Endothelial cell of umbilical vein (primary cell): Measurements from ENCODE around the gene CEP20. TPM values are rescaled to one million over a fixed set of nuclear protein-coding genes. Genes with fewer than 3 reads are reported as not detected.

Source experiments
- BruUV-seq: library from RNA; stranded (reverse); fragments of 400-500 nt; replicated peaks from 2 replicates; lab custom pipeline; 2021; lab: Mats Ljungman, UMichigan
- CTCF ChIA-PET: fragments of 300-600, 350-600 bp; sonication (Branson Sonifier 250); formaldehyde crosslinking; loops from one replicate; lab custom pipeline; 2021; ENCODE audit warnings: antibody characterized with exemption, inconsistent platforms; lab: Charles Lee
- POLR2A ChIA-PET: fragments of 300-600, 350-600 bp; sonication (Branson Sonifier 250); formaldehyde crosslinking; loops from one replicate; lab custom pipeline; 2021; ENCODE audit warnings: antibody characterized with exemption, inconsistent platforms; lab: Charles Lee
- DNase-seq: peaks from one replicate; pipeline ENCODE4 v3.0.0-alpha.2; 2011; ENCODE audit warnings: low read depth, low spot score
- FAIRE-seq: peaks from 2 replicates; lab custom pipeline; 2011; peaks lifted over from hg19 to GRCh38; lab: Jason Lieb, UNC
- H2AFZ ChIP-seq: 2 replicates; pipeline ENCODE4 v1.6.0; 2012; ENCODE audit warnings: low read depth, low read length, control low read depth, inconsistent platforms
- H3K27ac ChIP-seq: 2 replicates; pipeline ENCODE4 v1.5.1; 2011; ENCODE audit warnings: low read depth, mild to moderate bottlenecking, control low read depth, low read length, moderate library complexity; ENCODE audit not compliant: insufficient read depth
- H3K27me3 ChIP-seq, 2 experiments: 2 replicates each; pipeline versions ENCODE4 v1.6.0 to v1.6.1; 2011; ENCODE audit warnings: low read length in 2 of 2, mixed read lengths in 1 of 2; ENCODE audit not compliant: control insufficient read depth in 2 of 2, insufficient read depth in 2 of 2
- H3K36me3 ChIP-seq, 2 experiments: 2 replicates in 1 of 2; 3 replicates in 1 of 2; pipeline ENCODE4 v1.5.1; 2011; ENCODE audit warnings: low read length in 2 of 2, mild to moderate bottlenecking in 1 of 2, moderate library complexity in 1 of 2; ENCODE audit not compliant: control insufficient read depth in 2 of 2, insufficient read depth in 2 of 2; ENCODE audit errors: extremely low read depth in 1 of 2
- H3K4me1 ChIP-seq: 3 replicates; pipeline ENCODE4 v1.5.1; 2011; ENCODE audit warnings: mild to moderate bottlenecking, low read length; ENCODE audit not compliant: control insufficient read depth, insufficient read depth; ENCODE audit errors: extremely low read depth
- H3K4me2 ChIP-seq: 2 replicates; pipeline ENCODE4 v1.6.1; 2011; ENCODE audit warnings: low read length, control low read depth, mixed read lengths; ENCODE audit not compliant: insufficient read depth
- H3K4me3 ChIP-seq, 3 experiments: fragments of 200-600 bp in 1 of 3; sonication (generic), shearing (Covaris generic) in 1 of 3; replicated peaks in 1 of 3; 2 replicates each; pipeline ENCODE4 v1.5.1; 2011 to 2016; ENCODE audit warnings: control low read depth in 3 of 3, low read length in 3 of 3, mild to moderate bottlenecking in 2 of 3, inconsistent platforms in 1 of 3, low read depth in 1 of 3, moderate library complexity in 1 of 3; ENCODE audit not compliant: insufficient read depth in 1 of 3
- H3K79me2 ChIP-seq: 2 replicates; pipeline ENCODE4 v1.6.0; 2012; ENCODE audit warnings: low read length, inconsistent platforms; ENCODE audit not compliant: control insufficient read depth, insufficient read depth
- H3K9ac ChIP-seq: replicated peaks from 2 replicates; pipeline ENCODE3; 2011; ENCODE audit warnings: low read length, control low read depth; ENCODE audit not compliant: insufficient read depth; ENCODE audit errors: extremely low read depth
- H3K9me1 ChIP-seq: replicated peaks from 3 replicates; pipeline ENCODE4 v1.6.0; 2011; ENCODE audit warnings: mild to moderate bottlenecking, low read length; ENCODE audit not compliant: control insufficient read depth, insufficient read depth; ENCODE audit errors: extremely low read depth
- H3K9me3 ChIP-seq: replicated peaks from 2 replicates; pipeline ENCODE4 v1.5.1; 2012; ENCODE audit warnings: low read length, inconsistent platforms; ENCODE audit not compliant: control insufficient read depth, insufficient read depth
- H4K20me1 ChIP-seq: replicated peaks from 2 replicates; pipeline ENCODE3; 2011; ENCODE audit warnings: mild to moderate bottlenecking, low read length; ENCODE audit not compliant: control insufficient read depth, insufficient read depth; ENCODE audit errors: extremely low read depth
- EZH2 ChIP-seq: IDR thresholded peaks from 2 replicates; pipeline ENCODE4 v1.6.1; 2012; ENCODE audit warnings: borderline replicate concordance, low read depth, mild to moderate bottlenecking, moderate library complexity, low read length, inconsistent platforms; ENCODE audit not compliant: severe bottlenecking
- FOS ChIP-seq: IDR thresholded peaks from 2 replicates; pipeline ENCODE4 v1.6.1; 2011; ENCODE audit warnings: mild to moderate bottlenecking, low read length, moderate library complexity, borderline replicate concordance; ENCODE audit not compliant: insufficient read depth
- JUN ChIP-seq: IDR thresholded peaks from 2 replicates; pipeline ENCODE4 v1.6.1; 2011; ENCODE audit warnings: borderline replicate concordance, low read depth; ENCODE audit not compliant: insufficient read length, insufficient read depth
- MYC ChIP-seq: IDR thresholded peaks from one replicate; pipeline ENCODE4 v1.6.1; 2011; ENCODE audit warnings: mild to moderate bottlenecking, low read depth, low read length
- dilution Hi-C: fragments of 300-500 bp; cut with MboI; formaldehyde crosslinking; loops from one replicate; pipeline ENCODE4 v1.15.0; 2019; ENCODE audit warnings: low sequenced_read_pairs; ENCODE audit not compliant: extremely low pct_ligation_motif_present
- intact Hi-C: fragments of 100-400 bp; cut with micrococcal nuclease; formaldehyde crosslinking; loops from one replicate; pipeline ENCODE4 v1.10.0; 2022
- polyA plus RNA-seq, 4 experiments: library from polyadenylated mRNA; depleted of rRNA in 3 of 4; stranded (reverse) in 3 of 4; unstranded in 1 of 4; fragments of >200 nt; gene quantifications; 2 replicates each; pipeline versions ENCODE4 v1.2.1 to v1.2.3, GENCODE V29; 2011 to 2012; ENCODE audit warnings: missing spikeins in 1 of 4
- total RNA-seq: library from RNA; stranded (reverse); gene quantifications from 2 replicates; pipeline ENCODE4 v1.2.3, GENCODE V29; 2021
- TF ChIP-seq, protein P1 (sequence below), 2 donors: IDR thresholded peaks; 1 replicate in 1 of 2; 2 replicates in 1 of 2; pipeline ENCODE4 v1.5.1; 2011; ENCODE audit warnings: low read length in 2 of 2, mild to moderate bottlenecking in 2 of 2, moderate library complexity in 2 of 2, control low read depth in 1 of 2, inconsistent platforms in 1 of 2, low read depth in 1 of 2; ENCODE audit not compliant: insufficient read depth in 1 of 2; ENCODE audit errors: extremely low read depth in 1 of 2
- TF ChIP-seq, protein P2 (sequence below): IDR thresholded peaks from 2 replicates; pipeline ENCODE4 v1.6.1; 2011; ENCODE audit not compliant: insufficient read depth, insufficient read length

The CEP20 gene
- total and polyA plus RNA-seq, 2 donors (not counting 3 experiments of a cell fraction or from before 2014, with no cell fraction given) = 9.5 to 28.0 TPM

DNA sequence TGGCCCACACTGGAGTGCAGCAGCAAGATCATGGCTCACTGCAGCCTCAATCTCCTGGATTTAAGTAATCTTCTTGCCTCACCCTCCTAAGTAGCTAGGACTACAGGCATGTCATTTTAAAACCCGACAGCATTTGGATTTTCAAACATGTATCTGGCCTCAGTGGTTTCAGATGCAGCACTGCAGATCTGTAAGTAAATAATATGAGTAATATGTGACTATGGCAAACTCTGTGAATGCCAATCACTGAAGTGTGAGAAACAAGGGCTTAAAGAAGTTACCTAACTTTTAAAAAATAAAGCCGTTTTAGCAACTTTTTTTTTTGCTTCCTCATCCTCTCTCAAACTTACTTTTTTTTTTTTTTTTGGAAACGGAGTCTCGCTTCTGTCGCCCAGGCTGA is 11.9 kb downstream of the CEP20 start:
- Histone ChIP-seq H3K9ac (no peak overlapping the region), H4K20me1 (no peaks in the 10 kb centered on the region), H3K4me2 (no peak overlapping the region), H3K4me3 (no peak overlapping the region), H3K9me1 (no peaks in the 10 kb centered on the region), H3K27me3 (no peaks in the 10 kb centered on the region), H3K9me3 (no peaks in the 10 kb centered on the region), H3K4me1 (peaks cover 10% of the 10 kb centered on the region), H3K27ac (no peak overlapping the region), H2AFZ (no peak overlapping the region), H3K79me2 (no peaks in the 10 kb centered on the region), H3K36me3 (peaks cover 0 to under 1% of the 10 kb centered on the region in 2 experiments)
- no peak for DNase-seq
- no peak for FAIRE-seq
- dilution Hi-C loops (no loop called here), intact Hi-C loops (loop anchor here (5.0 to 10.0 kb wide), 2 partner anchors 146 to 318 kb away; no protein-coding TSS in a partner anchor)
- BruUV-seq = no TSS peak
- TF ChIP-seq FOS = no peak
- no peak for TF ChIP-seq JUN
- TF ChIP-seq, protein P1, sequence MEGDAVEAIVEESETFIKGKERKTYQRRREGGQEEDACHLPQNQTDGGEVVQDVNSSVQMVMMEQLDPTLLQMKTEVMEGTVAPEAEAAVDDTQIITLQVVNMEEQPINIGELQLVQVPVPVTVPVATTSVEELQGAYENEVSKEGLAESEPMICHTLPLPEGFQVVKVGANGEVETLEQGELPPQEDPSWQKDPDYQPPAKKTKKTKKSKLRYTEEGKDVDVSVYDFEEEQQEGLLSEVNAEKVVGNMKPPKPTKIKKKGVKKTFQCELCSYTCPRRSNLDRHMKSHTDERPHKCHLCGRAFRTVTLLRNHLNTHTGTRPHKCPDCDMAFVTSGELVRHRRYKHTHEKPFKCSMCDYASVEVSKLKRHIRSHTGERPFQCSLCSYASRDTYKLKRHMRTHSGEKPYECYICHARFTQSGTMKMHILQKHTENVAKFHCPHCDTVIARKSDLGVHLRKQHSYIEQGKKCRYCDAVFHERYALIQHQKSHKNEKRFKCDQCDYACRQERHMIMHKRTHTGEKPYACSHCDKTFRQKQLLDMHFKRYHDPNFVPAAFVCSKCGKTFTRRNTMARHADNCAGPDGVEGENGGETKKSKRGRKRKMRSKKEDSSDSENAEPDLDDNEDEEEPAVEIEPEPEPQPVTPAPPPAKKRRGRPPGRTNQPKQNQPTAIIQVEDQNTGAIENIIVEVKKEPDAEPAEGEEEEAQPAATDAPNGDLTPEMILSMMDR (IDR thresholded peaks at IDR 0.05; ENCODE audit: extremely low read depth in 1 of 2, insufficient read depth in 1 of 2, low read depth in 1 of 2, low read length in 2 of 2) = no peak
- TF ChIP-seq MYC = no peak
- TF ChIP-seq, protein P2, sequence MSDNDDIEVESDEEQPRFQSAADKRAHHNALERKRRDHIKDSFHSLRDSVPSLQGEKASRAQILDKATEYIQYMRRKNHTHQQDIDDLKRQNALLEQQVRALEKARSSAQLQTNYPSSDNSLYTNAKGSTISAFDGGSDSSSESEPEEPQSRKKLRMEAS = no peak
- no peak for TF ChIP-seq EZH2
- ChIA-PET CTCF (interaction anchor here (2.2 kb wide), 1 partner anchor 146 kb away, joined by 32 read pairs; no protein-coding TSS in a partner anchor), POLR2A (interaction anchor here (0.6 kb wide), 1 partner anchor 229 kb away, joined by 7 read pairs; no protein-coding TSS in a partner anchor)
